ENCODE results near the gene CILP2. TPM values are rescaled to one million over a fixed set of nuclear protein-coding genes. Genes with fewer than 3 reads are reported as not detected.

The CILP2 gene
- total and polyA plus RNA-seq, 9 of the 15 experiments (the other 6 are each of a cell fraction or from before 2014, with no cell fraction given), result 0.04 to 0.35 (median 0.05) TPM; not detected in 2

GRCh38 chr19:19514881-19515641 is 23.0 kb upstream of the CILP2 start, which contains the start of gene TSSK6 (continued):
- 0 out of 2 replicates have a peak, but pooled peaks have one; percentile 5 for TF ChIP-seq RBM14 (IDR thresholded peaks at IDR 0.05; ENCODE audit: borderline replicate concordance, insufficient read depth, low read depth, low read length)

- peak within 1 kb of the TSS; percentile 90 for H3K4me3 ChIP-seq
- FAIRE-seq (peak; percentile 93), DNase-seq (ENCODE audit: extremely low read depth in 1 of 4, low spot score in 3 of 4) (peak; percentile 89 to 96 (median 94)), ATAC-seq (peak; percentile 94)
- TSS peak; percentile 94 for BruUV-seq (replicated peaks)
- peak within 1 kb of the TSS; percentile 86 for H3K27ac ChIP-seq (ENCODE audit: extremely low read depth, low read depth, low read length)
- H3K36me3 ChIP-seq (ENCODE audit: control insufficient read depth, insufficient read depth, low read length), result peaks cover 24% of the 10 kb centered on the region
- in situ Hi-C loops (cut with MboI) (no loop called here), intact Hi-C loops (cut with micrococcal nuclease) (no loop called here)
- peak within 1 kb of the TSS; percentile 84 to 88 for H3K9ac ChIP-seq (ENCODE audit: insufficient read depth in 1 of 2, low read depth in 2 of 2, low read length in 2 of 2)
- peaks cover 52% of the 10 kb centered on the region for H3K79me2 ChIP-seq (ENCODE audit: control insufficient read depth, insufficient read depth, low read length)
- H3K9me3 ChIP-seq (replicated peaks; ENCODE audit: control insufficient read depth, insufficient read depth, low read depth, low read length), result no peaks in the 10 kb centered on the region; the same call in none of the 2 replicates
- H2AFZ ChIP-seq (ENCODE audit: low read depth, low read length), result peak within 1 kb of the TSS; percentile 95
- H3K4me1 ChIP-seq (replicated peaks in 1 of 2; ENCODE audit: control insufficient read depth in 2 of 2, insufficient read depth in 2 of 2, low read length in 2 of 2), result peaks cover 4 to 31% of the 10 kb centered on the region in 2 experiments; a peak in 4 of 5 replicates
- peak within 1 kb of the TSS; percentile 97 for H3K4me2 ChIP-seq (ENCODE audit: insufficient read depth, low read length)
- no peaks in the 10 kb centered on the region for H3K27me3 ChIP-seq (ENCODE audit: control insufficient read depth in 2 of 2, insufficient read depth in 2 of 2, low read length in 2 of 2)
- WGBS (ENCODE audit: insufficient coverage, low coverage, missing lambda C conversion rate), result 2% methylated on average over 58 of the region's 61 CpGs
- POLR2A ChIA-PET, result interaction anchor here (0.7 to 1.5 kb wide), 6 partner anchors 9 to 365 kb away, joined by 3 to 8 read pairs (median 4); no protein-coding TSS in a partner anchor
- H4K20me1 ChIP-seq (replicated peaks; ENCODE audit: control insufficient read depth, insufficient read depth, low read length), result peaks cover 3% of the 10 kb centered on the region; the same call in 1 of the 2 replicates
- no peaks in the 10 kb centered on the region for H3K9me1 ChIP-seq (ENCODE audit: control insufficient read depth, insufficient read depth, low read length)
- CTCF ChIA-PET (ENCODE audit: low intra/inter-chr PET ratio), result interaction anchor here (0.7 kb wide), 1 partner anchor 127 kb away, joined by 3 read pairs; no protein-coding TSS in a partner anchor
- TF ChIP-seq HSF4 (CRISPR knock-in tag; IDR thresholded peaks at IDR 0.05; ENCODE audit: borderline replicate concordance), result no peak
- 0 out of 2 replicates have a peak, but pooled peaks have one; percentile 56 for TF ChIP-seq NR3C1 (CRISPR knock-in tag; IDR thresholded peaks at IDR 0.05)
- TF ChIP-seq ETS1 (conservative IDR thresholded peaks at IDR 0.05; ENCODE audit: control insufficient read depth, low read depth, low read length), result peak; percentile 94
- no peak for TF ChIP-seq ZBTB26 (CRISPR knock-in tag; IDR thresholded peaks at IDR 0.05)
- TF ChIP-seq CHD1 (IDR thresholded peaks at IDR 0.05; ENCODE audit: low read length), result no peak
- TF ChIP-seq CTBP1 (IDR thresholded peaks at IDR 0.05; ENCODE audit: borderline replicate concordance), result peak; percentile 63; the same call in 1 of the 2 replicates
- TF ChIP-seq ARID3A (IDR thresholded peaks at IDR 0.05; ENCODE audit: borderline replicate concordance, low read depth, low read length), result no peak
- TF ChIP-seq ZBTB33 (CRISPR knock-in tag; IDR thresholded peaks at IDR 0.05), result no peak
- peak; percentile 19; the same call in 1 of the 2 replicates for TF ChIP-seq TCF3 (CRISPR knock-in tag; IDR thresholded peaks at IDR 0.05)
These were observed 22.2 kb upstream of the CILP2 start, which contains the start of gene NDUFA13 for GRCh38 chr19:19515642-19516519. NDUFA13 (plus strand) TSS chr19:19516225; CDS start chr19:19516239, 14 bp downstream.

Measured in K562 (cell line).